Spleen (tissue), 7 donors: ENCODE measurements around the gene PITPNC1.

Source experiments
- POLR2A ChIP-seq, 3 donors: fragments of 450-650 bp; IDR thresholded peaks; one replicate each; pipeline ENCODE4 v1.5.1; 2017; ENCODE audit warnings: antibody characterized with exemption in 3 of 3, mild to moderate bottlenecking in 1 of 3
- POLR2AphosphoS5 ChIP-seq, 3 donors: sonication (generic); formaldehyde crosslinking; IDR thresholded peaks; one replicate each; pipeline ENCODE4 v1.5.1; 2017; ENCODE audit warnings: antibody characterized with exemption in 3 of 3
- TF ChIP-seq, protein P1 (sequence below), 11 experiments: fragments of 200-600 bp in 7 of 11; fragments of 450-650 bp in 4 of 11; sonication (generic) in 4 of 11; IDR thresholded peaks in 8 of 11; conservative IDR thresholded peaks in 3 of 11; 1 replicate in 7 of 11; 2 replicates in 4 of 11; pipeline versions ENCODE4 v1.4.0 to v1.8.0; 2016 to 2021; ENCODE audit warnings: antibody characterized with exemption in 11 of 11, inconsistent platforms in 4 of 11, mild to moderate bottlenecking in 1 of 11
- donor health status: DM: no; HTN: no; CAD: no; lungs with moderate emphysema.
- donor health status: DM: no; HTN: no; CAD: no.
- donor health status: DM: no; HTN: no; CAD: no.

DNA sequence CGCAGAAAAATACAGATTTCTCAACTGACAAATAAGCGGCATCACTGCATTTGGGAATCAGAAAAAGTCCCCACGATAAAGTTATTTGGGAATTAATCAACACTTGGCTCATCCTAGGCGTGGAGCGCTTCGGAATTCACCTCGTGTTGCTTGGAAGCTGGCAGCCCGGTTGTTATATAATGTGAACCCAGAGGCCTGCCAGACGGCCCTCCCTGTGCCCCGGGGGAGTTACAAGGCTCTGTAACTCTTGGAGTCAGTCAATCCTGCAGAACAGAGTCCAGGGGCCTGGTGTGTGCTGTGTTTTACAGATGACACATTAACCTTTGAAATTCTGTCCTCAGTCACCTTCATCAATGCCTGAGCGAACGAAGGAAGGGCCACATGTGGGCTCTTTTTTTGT lies 111.1 kb downstream of the PITPNC1 start:
- TF ChIP-seq POLR2A (IDR thresholded peaks at IDR 0.05) (no peak), POLR2AphosphoS5 (IDR thresholded peaks at IDR 0.05) (no peak)
- TF ChIP-seq, protein P1, sequence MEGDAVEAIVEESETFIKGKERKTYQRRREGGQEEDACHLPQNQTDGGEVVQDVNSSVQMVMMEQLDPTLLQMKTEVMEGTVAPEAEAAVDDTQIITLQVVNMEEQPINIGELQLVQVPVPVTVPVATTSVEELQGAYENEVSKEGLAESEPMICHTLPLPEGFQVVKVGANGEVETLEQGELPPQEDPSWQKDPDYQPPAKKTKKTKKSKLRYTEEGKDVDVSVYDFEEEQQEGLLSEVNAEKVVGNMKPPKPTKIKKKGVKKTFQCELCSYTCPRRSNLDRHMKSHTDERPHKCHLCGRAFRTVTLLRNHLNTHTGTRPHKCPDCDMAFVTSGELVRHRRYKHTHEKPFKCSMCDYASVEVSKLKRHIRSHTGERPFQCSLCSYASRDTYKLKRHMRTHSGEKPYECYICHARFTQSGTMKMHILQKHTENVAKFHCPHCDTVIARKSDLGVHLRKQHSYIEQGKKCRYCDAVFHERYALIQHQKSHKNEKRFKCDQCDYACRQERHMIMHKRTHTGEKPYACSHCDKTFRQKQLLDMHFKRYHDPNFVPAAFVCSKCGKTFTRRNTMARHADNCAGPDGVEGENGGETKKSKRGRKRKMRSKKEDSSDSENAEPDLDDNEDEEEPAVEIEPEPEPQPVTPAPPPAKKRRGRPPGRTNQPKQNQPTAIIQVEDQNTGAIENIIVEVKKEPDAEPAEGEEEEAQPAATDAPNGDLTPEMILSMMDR (IDR thresholded peaks at IDR 0.05 in 8 of 11, conservative IDR thresholded peaks at IDR 0.05 in 3 of 11), result no peak
